Measurements from ENCODE around the gene MAPK1.

MAPK1 gene

DNA sequence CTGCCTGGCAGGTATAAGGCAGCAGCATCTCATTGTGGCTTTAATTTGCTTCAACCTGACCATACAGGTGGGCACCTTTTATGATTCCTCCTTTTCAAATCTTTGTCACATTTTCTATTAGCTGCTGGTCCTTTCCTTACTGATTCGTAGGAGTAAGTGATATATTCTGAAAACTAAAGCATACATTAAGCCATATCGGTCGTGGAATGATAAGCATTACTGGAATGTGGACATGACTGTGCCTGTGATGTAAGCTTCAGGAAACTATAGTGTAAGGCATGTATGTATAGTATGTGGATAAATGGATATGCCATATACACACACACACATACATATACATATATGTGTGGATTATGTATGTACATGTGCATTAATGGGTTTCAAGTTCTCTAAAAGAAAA lies 152.7 kb downstream of the MAPK1 start:
- no peak for TF ChIP-seq CTCF (conservative IDR thresholded peaks at IDR 0.05; ENCODE audit: control insufficient read depth, insufficient read depth, low read depth, low read length)
- no peak for DNase-seq (ENCODE audit: low read depth)
- H3K4me3 ChIP-seq (ENCODE audit: control insufficient read depth, low read depth, low read length), result no peak overlapping the region

GRCh38 chr22:21714059-21714770 lies 153.2 kb downstream of the MAPK1 start:
- no peak for DNase-seq (ENCODE audit: low read depth)
- no peak overlapping the region for H3K4me3 ChIP-seq (ENCODE audit: control insufficient read depth, low read depth, low read length)
- no peak for TF ChIP-seq CTCF (conservative IDR thresholded peaks at IDR 0.05; ENCODE audit: control insufficient read depth, insufficient read depth, low read depth, low read length)

GRCh38 chr22:21713428-21714058 lies 153.9 kb downstream of the MAPK1 start:
- H3K4me3 ChIP-seq (ENCODE audit: control insufficient read depth, low read depth, low read length), result no peak overlapping the region
- TF ChIP-seq CTCF (conservative IDR thresholded peaks at IDR 0.05; ENCODE audit: control insufficient read depth, insufficient read depth, low read depth, low read length), result no peak
- no peak for DNase-seq (ENCODE audit: low read depth)

DNA sequence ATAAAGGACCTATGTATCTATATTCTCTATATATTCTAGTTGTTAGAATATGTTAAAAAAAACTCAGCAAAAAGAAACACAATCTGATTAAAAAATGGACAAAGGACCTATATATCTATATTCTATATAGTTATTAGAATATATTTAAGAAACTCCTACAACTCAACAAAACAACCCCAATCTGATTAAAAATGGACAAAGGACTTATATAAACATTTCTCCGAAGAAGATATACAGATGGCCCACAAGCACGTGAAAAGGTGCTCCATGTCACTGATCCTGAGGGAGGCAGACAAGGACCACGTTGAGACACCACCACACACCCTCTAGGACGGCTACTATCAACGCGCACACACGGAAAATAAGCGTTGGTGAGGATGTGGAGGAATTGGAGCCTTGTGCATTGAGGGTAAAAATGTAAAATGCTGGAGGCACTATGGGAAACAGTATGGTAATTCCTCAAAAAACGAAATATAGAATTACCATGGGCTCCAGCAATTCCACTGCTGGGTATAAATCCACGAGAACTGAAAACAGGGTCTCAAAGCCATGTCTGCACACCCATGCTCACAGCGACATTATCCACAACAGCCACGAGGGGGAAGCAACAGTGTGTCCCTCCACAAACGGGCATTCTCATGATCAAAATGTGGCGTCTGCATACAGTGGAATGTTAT lies 154.6 kb downstream of the MAPK1 start:
- peak; percentile 77 for DNase-seq (ENCODE audit: low read depth)
- peak; percentile 87 for TF ChIP-seq CTCF (conservative IDR thresholded peaks at IDR 0.05; ENCODE audit: control insufficient read depth, insufficient read depth, low read depth, low read length)
- no peak overlapping the region for H3K4me3 ChIP-seq (ENCODE audit: control insufficient read depth, low read depth, low read length)

DNA sequence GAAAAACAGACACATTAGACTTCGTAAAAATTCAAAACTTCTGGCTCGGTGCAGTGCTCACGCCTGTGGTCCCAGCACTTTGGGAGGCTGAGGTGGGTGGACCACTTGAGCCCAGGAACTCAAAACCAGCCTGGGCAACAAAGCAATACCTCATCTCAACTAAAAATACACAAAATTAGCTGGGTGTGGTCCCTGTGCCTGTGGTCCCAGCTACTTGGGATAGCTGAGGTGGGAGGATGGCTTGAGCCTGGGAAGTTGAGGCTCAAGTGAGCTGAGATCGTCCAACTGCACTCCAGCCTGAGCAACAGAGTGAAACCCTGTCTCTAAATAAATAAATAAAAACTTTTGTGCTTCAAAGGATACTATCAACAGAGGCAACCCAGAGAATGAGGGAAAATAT lies 155.6 kb downstream of the MAPK1 start:
- H3K4me3 ChIP-seq (ENCODE audit: control insufficient read depth, low read depth, low read length), result no peak overlapping the region
- no peak for DNase-seq (ENCODE audit: low read depth)
- no peak for TF ChIP-seq CTCF (conservative IDR thresholded peaks at IDR 0.05; ENCODE audit: control insufficient read depth, insufficient read depth, low read depth, low read length)

DNA sequence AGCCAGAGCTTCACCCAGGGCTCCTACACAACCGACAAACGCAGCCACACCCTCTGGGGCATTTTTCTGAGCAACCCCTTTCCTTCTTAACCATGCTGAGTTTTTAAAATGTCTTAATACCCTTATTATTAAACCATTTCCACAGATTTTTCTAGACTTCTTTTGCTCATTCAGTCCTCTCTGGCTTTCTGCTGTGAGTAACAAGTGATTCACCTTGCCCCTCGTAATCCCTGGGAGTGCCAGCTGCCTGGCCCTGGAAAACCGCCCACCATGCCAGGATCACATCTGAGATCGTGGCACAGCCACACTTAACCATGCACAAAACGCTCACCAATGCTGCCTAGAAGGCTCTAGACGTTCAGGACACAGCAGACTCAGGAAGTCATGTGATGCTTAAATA lies 157.3 kb downstream of the MAPK1 start:
- no peak overlapping the region for H3K4me3 ChIP-seq (ENCODE audit: control insufficient read depth, low read depth, low read length)
- no peak for TF ChIP-seq CTCF (conservative IDR thresholded peaks at IDR 0.05; ENCODE audit: control insufficient read depth, insufficient read depth, low read depth, low read length)

More for the DNA sequence above, 157.3 kb downstream of the MAPK1 start:
- DNase-seq (ENCODE audit: low read depth), result peak; percentile 20
